ENCODE results near the gene MAN1A1. TPM values are rescaled to one million over a fixed set of nuclear protein-coding genes. Genes with fewer than 3 reads are reported as not detected.
A peak's percentile ranks its signal among the peaks of the same experiment; 100 is the strongest.

MAN1A1 gene
- total RNA-seq, 1 donor from 2014 or later: 17.7 TPM

DNA sequence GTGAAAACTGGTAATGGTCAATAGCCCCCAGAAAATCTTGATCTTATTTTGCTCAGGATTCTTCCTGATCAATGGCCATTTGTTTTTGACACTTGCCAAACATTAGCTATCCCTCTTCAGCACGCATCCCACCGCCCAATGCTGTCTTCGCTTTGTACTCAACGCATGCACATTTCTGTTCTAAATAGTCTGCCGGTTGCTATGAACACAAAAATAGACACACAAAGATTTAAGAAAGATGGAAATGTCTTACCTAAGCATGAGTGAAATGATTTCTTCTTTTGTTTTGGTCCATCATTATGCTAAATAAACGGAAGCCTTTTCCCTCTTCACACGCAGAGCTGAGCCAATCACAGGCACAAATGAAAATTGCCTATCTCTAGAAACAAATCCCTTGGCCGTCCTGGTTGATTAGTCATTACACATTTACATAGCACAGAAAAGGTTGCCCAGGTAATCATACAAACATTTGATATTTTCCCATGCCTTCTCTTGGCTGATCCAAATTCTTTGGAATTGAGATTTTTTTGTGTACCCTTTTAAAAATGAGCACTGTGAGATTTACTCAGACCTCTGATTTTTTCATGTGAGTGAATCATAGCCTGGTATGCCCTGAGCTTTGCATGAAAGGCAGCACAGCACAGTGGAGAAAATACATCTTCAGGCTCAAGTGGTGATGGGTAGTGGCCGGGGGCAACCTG lies 200.6 kb downstream of the MAN1A1 start:
- no peak for DNase-seq (ENCODE audit: low read depth)

DNA sequence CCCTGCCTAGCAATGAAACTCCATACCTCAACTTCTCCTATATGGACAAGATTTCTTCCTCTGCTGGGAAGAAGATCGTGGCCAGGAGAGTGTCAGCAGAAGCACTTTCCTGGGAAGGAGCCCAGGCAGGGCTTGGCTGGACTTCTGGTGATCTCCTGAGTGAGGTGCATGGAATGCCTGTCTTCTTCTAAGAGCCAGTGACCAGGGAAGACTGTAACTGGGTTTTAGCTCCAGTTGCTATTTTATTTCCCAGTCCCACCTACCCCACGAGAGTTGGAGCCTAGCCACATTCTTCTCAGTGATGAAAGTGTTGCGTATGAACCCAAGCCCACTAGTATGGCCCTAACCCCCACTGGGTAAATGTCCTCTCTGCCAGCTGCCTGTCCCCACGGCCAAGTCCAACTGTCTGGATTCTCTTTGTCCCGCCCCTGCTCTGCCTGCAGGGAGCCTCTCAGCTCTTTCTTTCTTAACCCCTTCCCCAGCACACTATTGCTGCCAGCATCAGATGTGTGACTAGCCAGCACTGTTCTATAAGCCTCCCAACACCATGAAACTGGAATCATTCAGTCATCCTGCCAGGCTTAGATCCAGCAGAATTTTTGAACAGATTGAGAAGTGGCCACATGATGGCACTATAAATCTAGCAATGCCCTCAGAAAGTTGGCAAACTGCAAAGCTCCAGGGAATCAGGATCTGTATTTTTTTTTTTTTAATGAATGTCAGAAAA lies 201.3 kb downstream of the MAN1A1 start:
- DNase-seq (ENCODE audit: low read depth): peak; percentile 81

DNA sequence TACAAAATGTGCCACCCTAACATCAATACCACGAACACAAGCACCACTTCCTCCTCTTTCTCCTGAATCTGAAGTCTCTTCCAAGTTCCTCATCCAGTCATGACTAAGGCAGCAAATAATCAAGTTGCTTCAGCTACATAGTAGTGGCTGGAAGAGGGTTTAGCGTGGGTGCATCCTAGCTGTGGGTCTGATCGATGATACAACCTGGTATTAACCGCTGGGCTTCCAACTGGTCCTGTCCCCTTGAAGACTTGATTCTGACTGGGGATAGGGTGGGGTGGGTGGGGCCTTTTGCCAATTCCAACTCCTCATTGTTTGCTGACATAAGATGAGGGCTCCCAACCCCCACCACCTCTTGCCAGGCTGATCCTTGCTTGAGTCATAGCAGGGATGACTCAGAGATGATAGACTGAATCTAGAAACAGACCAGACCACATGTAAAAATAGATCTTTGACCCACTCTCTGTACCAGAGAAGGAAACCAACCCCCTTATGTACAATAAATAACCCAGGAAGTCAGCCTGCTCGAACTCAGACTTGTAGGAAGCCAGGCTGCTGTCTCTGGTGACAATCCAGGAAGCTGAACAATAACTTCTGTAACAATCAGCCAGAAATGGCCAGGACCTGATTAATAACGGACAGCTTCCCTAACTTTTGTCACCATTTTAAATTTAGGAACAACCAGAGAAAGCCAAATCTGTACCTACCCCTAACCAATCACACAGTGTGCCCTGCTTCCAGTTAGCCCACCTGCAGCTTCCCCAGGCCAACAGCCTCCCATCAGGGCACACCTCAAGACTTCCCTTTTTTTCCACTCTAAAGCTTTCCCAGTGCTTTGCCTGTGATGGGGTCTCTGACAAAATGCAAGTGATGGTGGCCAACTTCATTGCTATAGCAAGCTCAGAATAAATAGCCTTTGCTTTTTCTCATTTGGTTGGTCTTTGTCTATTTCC lies 202.2 kb downstream of the MAN1A1 start:
- peak; percentile 96 for DNase-seq (ENCODE audit: low read depth)

DNA sequence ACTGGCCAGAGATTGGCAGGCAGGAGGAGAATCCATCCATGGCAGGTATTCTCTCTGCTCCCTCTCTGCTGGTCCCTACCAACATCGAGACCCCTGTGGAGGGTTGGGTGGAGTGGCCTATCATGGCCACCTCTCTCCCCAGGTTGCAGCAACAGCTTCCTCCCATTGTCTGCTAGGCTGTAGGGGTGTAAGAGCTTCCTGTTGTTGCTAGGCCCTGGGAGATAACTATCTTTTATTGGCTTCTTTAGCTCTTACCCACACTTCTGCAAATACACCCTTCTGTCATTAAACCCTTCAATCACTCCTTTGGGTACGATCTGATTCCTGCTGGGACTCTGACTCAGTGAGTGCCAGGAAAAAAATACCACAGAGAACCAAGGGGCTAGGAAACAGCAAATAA lies 204.4 kb downstream of the MAN1A1 start:
- no peak for DNase-seq (ENCODE audit: low read depth)

DNA sequence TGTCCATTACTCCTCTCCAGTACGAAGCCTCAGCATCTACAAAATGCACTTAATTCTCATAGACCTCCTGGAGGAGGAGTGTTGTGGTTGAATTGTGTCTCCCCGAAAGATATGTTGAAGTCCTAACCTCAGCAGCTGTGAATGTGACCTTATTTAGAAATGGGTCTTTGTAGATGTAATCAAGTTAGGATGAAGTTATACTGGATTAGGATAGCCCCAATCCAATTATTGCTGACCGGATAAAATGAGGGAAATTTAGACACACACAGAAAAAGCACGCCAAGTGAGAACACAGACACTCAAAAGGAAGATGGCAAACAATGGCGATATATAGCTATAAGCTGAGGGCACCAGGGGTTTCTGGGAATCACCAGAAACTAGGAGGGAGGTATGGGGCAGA lies 206.9 kb downstream of the MAN1A1 start:
- DNase-seq (ENCODE audit: low read depth): no peak

DNA sequence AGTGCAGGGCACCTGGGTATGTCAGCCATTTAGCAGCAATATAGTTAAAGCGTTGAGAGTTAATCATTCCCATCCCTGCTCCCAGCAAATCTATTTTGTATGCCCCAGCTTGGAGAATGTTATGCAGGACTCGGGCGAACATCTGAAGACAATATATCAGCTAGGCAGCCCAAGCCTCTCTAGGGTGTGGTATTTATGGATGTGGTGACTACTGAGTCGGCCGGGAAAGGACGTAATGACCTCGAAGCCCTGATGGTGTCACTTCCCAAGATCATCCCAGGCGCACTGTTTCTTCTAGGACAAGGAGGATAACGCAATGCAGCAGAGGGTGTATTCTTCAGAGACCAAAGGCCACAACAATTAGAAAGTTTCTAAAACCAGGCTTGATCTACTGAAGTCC lies 207.5 kb downstream of the MAN1A1 start:
- no peak for DNase-seq (ENCODE audit: low read depth)

DNA sequence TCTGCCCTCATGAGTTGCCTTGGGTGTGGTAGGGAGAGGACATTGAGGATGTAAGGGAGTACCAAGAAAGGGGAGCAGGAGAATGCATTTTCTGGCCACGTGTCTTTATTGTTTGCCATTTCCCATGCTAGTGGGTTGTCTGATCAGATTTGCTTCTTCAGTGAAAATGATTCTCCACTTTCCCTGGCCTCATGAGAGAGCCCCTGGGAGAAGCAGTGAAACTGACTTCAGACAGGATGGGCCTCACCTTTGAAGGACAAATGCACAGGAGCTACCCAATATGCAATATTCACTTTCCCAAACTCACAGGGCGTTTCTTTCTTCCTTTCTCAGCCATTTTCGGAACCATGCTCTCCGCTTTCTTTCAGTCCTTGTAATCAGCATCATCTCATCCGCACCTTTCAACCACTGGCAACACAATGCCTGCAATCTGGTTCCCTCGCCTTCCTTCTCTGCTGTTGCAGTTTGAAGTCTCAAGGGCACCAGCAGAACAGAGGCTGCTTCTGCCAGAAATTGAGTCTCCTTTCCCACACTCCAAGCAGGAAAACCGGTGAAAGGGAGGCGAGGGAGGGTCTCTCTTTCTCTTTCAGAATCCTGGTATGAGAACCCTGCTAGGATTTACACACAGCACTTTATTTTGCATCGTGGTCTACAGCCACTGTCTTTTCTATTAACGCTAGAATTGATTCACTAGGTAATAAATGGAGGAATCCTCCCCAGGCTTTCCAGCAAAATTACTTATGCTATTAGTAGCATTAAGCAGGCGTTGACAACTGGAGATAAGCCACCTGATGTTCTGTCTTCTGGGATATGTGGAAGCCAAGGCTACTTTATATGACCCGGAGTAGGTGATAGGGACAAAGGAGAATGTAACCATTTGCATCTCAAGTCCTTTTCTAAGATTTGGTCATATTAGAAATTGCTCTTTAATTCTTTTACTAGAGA lies 209.1 kb downstream of the MAN1A1 start:
- DNase-seq (ENCODE audit: low read depth): no peak

DNA sequence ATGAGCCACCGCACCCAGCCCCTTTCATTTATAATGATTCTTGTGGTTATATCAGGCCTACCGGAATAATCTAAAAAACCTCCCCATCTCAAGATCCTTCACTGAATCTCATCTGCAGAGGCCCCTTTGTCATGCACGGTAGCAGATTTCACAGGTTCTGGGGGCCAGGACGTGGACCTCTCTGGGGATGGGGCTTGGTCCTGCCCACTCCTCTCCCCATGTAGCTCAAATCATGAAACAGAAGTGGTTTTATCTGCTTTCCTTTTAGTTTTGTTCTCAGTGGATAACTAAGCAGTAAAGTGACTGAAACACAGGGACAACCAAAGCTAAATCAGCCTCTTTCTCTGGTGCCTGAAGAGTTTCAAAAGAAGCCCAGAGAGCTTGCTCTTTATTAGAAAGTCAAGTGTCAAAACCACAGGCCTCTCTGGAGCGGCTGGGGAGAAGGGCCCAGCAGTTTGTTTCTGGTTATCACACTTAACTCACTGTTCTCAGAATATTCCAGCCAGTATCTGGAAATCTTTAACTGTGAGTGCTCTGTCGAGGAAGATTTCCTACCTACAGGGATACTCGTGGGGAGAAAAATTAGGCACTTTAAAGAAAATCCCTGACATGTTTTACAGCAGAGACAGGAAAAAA lies 210.5 kb downstream of the MAN1A1 start:
- peak; percentile 49 for DNase-seq (ENCODE audit: low read depth)

DNA sequence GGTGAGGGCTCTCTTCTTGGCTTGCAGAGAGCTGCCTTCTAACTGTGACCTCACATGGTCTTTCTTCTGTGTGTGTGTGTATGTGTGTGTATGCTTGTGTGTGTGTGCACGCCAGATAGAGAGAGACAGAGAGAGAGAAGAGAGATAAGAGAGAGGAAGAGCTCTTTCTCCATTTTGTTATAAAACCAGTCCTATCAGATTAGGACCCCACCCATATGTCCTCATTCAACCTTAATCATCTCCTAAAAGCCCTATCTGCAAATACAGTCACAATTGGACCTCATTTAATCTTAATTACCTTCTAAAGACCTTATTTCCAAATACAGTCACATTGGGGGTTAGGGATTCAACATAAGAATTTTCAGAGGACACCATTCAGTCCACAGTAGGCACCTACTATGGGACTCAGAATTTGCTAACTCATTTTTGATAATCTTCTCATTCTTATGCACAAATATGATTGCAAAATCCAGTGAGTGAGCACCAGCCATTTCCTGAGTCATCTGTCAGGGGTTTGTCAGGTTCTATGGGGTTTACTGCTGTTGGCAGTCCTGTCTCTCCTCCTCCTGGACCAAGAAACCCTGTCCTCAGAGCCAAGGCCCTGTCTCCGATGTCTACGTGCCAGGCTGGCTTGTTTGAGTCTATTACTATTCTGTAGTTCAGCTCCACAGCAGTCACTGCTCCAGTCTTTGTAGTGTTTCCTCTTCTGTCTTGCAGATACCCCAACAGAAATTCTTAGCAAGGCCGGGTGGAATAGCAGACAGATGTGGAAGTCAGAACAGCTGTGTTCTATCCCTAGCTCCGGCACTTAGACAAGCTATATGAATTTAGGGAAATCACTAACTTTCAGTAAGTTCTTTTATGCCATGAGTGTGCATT lies 212.1 kb downstream of the MAN1A1 start:
- DNase-seq (ENCODE audit: low read depth): no peak

DNA sequence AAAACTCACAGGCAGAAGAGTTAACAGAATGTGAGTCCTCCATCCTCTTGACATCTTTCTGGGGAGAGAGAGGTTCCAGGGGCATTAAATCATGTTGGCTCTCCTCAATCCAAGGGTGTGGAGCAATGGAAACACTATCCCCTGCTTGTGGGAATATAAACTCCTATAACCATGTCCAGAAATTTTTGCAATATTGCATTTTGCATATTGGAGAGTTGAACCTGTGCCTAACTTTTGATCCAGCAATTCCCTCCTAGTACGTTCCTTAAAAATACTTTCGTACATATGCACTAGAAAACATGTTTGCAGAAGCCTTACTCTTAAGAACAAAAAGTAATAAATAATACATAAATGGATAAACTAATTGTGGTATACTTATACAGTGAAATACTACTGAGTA lies 214.8 kb downstream of the MAN1A1 start:
- DNase-seq (ENCODE audit: low read depth): no peak

DNA sequence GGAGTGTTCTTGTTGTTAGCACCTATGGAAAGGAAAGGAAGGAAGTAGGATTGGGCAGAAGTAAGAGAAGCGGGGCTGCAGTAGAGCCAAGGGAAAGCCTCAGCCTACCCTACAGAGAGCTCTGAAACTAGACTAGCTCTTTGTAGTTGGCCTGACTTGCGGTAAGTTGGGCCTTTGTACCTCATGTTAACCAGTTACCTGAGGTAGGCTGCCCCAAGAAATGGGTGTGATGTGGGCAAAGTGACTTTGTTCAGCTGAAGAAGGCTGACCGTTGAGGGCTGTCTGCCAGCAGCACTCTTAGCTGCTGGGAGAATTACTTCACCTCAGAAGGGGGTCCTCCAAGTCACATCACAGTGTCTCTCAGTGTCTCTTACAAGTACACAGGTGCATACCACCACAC lies 216.2 kb downstream of the MAN1A1 start:
- no peak for DNase-seq (ENCODE audit: low read depth)

DNA sequence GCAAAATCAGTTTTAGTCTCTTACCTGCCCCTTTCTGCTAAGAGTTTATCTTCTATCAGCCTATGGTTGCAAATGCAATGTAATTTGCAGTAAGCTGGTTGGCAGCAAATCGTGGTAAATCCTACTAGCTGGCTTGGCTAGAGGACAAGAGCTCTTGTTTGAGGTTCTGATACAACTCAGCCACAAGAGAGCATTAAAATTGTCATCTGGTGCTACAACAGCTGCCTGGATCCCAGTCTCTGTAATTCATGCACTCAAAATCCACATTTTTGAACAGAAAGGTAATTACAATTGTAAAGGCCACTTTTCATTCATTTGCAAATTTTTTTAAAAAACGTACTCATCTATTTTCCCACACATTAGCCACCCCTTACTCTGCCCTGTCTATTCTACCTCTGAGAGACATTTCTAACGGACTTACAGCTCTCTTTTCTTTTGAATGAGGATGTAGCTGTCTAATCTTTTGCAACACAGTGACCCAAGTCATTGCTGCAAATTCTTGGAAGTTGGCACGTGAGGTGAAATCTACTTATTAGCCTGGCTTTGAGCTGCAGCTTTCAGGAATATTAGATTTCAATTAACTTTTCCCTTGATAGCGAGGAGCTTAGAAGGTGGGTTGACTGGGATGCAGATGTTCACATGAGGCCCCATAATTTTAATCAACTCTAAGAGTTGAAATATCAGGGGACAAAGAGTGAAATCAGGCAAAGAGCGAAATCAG lies 217.1 kb downstream of the MAN1A1 start:
- DNase-seq (ENCODE audit: low read depth): peak; percentile 74

DNA sequence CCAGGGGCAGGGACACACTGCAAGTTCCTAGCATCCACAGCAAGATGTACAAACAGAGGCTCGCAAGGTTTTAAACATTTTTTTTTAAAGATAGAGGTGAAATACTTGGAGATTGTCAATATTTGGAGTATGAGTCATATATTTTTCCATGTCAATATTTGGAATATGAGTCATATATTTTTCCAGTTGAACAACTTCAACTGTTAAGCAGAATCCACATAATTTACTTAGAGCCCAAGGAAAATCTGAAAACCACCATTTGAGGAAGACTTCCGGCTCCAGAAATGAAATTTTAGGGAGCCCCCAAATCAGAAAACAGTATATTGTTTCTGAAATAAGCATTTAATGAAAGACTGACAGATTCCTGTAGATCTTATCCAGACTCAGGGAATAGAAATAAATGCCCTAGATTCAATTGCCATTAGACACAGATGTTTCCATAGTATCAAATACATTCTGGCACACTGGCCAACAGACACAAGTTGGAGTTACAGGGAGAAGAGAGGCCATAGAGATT lies 219.5 kb downstream of the MAN1A1 start:
- peak; percentile 46 for DNase-seq (ENCODE audit: low read depth)

DNA sequence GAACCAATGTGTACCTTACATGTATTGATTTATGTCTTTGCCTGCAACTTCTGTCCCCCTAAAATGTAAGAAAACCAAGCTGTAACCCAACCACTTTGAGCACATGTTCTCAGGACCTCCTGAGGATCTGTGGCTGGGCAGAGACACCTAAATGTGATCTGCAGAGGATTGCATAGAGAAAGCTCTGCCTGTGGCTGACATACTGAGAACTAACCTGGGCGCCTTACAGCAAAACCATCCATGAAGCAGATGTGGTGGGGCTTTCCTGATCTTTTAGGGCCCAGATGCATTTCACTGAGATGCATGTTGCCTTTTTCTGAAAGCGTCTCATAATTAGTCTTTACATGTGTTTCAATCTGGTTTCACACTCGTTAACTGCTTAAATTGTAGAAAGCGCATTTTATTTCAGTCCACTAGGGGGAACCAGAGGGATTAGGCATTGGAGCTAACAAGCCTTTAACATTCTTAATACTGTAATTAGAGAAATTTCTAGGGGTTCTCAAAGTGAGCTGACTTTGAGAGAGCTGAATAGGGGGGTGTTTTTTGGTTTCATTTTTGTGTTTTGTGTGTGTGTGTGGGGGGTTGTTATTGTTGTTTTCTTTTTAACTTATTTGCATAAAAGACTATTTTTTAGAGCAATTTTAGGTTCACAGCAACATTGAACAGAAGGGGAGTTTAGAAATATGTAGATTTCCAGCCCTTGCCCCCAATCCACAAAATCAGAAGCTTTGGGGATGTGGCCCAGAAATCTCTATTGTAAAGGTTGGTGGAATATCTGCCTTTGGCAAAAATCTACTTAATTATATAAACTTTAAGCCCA lies 220.2 kb downstream of the MAN1A1 start:
- DNase-seq (ENCODE audit: low read depth): peak; percentile 82

DNA sequence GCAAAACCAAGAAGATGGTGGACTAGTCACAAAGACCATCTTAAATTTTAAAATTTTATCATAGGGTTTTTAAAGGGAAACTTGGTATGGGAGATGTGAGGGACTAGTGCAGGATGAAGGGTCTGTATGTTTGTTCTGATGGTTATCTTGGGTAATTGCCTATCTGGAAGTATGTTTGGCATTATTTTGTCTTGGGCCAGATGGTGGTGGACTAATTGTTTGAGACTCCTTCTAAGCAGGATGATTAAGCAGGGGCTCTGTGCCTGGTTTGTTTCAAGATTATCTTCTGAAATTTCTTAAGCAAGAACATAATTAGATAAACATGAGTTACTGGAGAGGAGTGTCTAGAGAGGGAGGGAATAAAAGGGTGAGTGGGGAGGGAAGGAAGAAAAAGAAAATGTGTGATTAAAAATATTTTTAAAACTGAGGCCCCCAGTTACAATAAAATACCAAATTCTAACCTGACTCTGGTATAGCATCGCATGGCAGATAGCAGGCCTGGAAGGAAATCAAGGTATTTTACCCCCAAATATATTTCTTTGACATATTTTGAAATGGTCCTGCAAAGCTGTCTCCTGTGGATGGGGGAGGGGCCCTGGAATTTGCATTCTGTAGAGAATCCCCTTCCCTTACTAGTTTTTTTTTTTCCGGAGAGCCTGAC lies 221.2 kb downstream of the MAN1A1 start:
- no peak for DNase-seq (ENCODE audit: low read depth)

DNA sequence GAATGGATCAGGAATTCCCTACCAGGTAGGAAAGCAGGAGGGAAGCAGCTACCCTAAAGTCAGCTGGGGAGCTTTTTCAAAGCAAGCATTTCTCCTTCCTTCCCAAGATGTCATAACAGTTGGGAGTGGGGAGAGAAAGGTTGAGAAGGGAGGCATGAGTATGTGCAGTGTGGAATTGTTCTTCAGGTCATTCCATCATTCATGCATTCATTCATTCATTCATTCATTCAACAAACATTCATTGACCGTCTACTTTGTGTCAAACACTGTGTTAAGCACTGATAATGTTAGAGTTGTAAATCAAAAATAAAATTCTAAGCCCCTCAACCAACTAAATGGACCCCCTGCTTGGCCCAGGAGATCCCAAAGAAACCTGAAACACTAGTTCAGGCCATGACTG lies 221.9 kb downstream of the MAN1A1 start:
- no peak for DNase-seq (ENCODE audit: low read depth)
